Lung (tissue), 12 donors: ENCODE data around the gene KRTAP5-11. TPM values are rescaled to one million over a fixed set of nuclear protein-coding genes. Genes with fewer than 3 reads are reported as not detected.

Experiments used
- ATAC-seq: fragments of 200-7000 bp; cut with Tn5 transposase; one replicate; pipeline ENCODE4 v1.9.1; 2020; ENCODE audit warnings: moderate number of reproducible peaks; ENCODE audit not compliant: insufficient read depth, low FRiP score
- DNase-seq, 3 donors: peaks; one replicate each; pipeline ENCODE4 v3.0.0-alpha.2; 2013 to 2017
- H3K27ac ChIP-seq, 2 donors: one replicate each; pipeline ENCODE4 v1.5.1; 2013; ENCODE audit warnings: mild to moderate bottlenecking in 2 of 2, moderate library complexity in 2 of 2, control low read depth in 1 of 2, inconsistent platforms in 1 of 2, low read depth in 1 of 2, low read length in 1 of 2
- H3K27me3 ChIP-seq, 3 donors: one replicate each; pipeline ENCODE4 v1.5.1; 2013; ENCODE audit warnings: low read length in 2 of 3; ENCODE audit not compliant: control insufficient read depth in 3 of 3, insufficient read depth in 3 of 3
- H3K36me3 ChIP-seq, 4 donors: one replicate each; pipeline ENCODE4 v1.5.1; 2013; ENCODE audit warnings: low read length in 4 of 4, mild to moderate bottlenecking in 1 of 4, moderate library complexity in 1 of 4; ENCODE audit not compliant: control insufficient read depth in 4 of 4, insufficient read depth in 4 of 4
- H3K4me1 ChIP-seq, 5 donors: one replicate each; pipeline ENCODE4 v1.5.1; 2013; ENCODE audit warnings: low read length in 5 of 5, mild to moderate bottlenecking in 2 of 5, moderate library complexity in 1 of 5; ENCODE audit not compliant: control insufficient read depth in 5 of 5, insufficient read depth in 5 of 5
- H3K4me3 ChIP-seq: one replicate; pipeline ENCODE4 v1.5.1; 2013; ENCODE audit warnings: mild to moderate bottlenecking, control low read depth, moderate library complexity
- H3K9ac ChIP-seq, 2 donors: one replicate each; pipeline ENCODE4 v1.5.1; 2013; ENCODE audit warnings: low read length in 2 of 2, control low read depth in 1 of 2; ENCODE audit not compliant: insufficient read depth in 1 of 2
- H3K9me3 ChIP-seq, 4 donors: one replicate each; pipeline ENCODE4 v1.5.1; 2013; ENCODE audit warnings: low read length in 3 of 4, mild to moderate bottlenecking in 1 of 4, moderate library complexity in 1 of 4; ENCODE audit not compliant: control insufficient read depth in 4 of 4, insufficient read depth in 3 of 4
- CTCF ChIP-seq: IDR thresholded peaks from 2 replicates; pipeline ENCODE4 v1.5.1; 2012; ENCODE audit warnings: mild to moderate bottlenecking; ENCODE audit errors: control extremely low read depth, extremely low read depth
- WGBS, 2 donors: extraction: QIAGEN DNeasy Blood & Tissue Kit; methylation state at CpG; one replicate each; pipeline ENCODE4 v1.1.7; 2013; 5-methylcytosine and 5-hydroxymethylcytosine counted together
- polyA plus RNA-seq, 2 donors: library from polyadenylated mRNA; stranded (reverse); fragments of 200-250 nt; gene quantifications; one replicate each; pipeline ENCODE4 v1.2.1, GENCODE V29; 2013
- total RNA-seq, 2 donors: library from RNA; depleted of rRNA in 1 of 2; stranded (reverse); fragments of >200 nt in 1 of 2; gene quantifications; one replicate each; pipeline ENCODE4 v1.2.1, GENCODE V29; 2014 to 2021
- donor health status: control.
- donor health status: control.
- donor health status: Bipolar disorder and iron deficiency.
- donor health status: healthy.
- donor health status: DM: yes; HTN: yes; CAD: no.

The KRTAP5-11 gene
- total and polyA plus RNA-seq, 4 donors, result not detected

- TF ChIP-seq CTCF, result no peak
- Histone ChIP-seq H3K4me3 (no peak overlapping the region), H3K9me3 (peaks cover 0 to 3% (median 0%) of the 10 kb centered on the region in 4 donors), H3K4me1 (no peaks in the 10 kb centered on the region), H3K9ac (no peak overlapping the region), H3K27ac (no peak overlapping the region), H3K36me3 (no peaks in the 10 kb centered on the region), H3K27me3 (peaks cover 0 to 6% (median 6%) of the 10 kb centered on the region in 3 donors)
- DNase-seq, result no peak
- no peak for ATAC-seq
- WGBS, 2 donors, result 93 to 96% methylated on average over 1 of the region's 1 CpG
Measured at GRCh38 chr11:71558996-71559395, 23.7 kb downstream of the KRTAP5-11 start.

GRCh38 chr11:71557257-71557656 is 25.4 kb downstream of the KRTAP5-11 start:
- no peaks in the 10 kb centered on the region for H3K4me1 ChIP-seq
- H3K9ac ChIP-seq, result no peak overlapping the region
- no peak overlapping the region for H3K27ac ChIP-seq
- no peak overlapping the region for H3K4me3 ChIP-seq
- peaks cover 0 to 3% (median 0%) of the 10 kb centered on the region in 4 donors for H3K9me3 ChIP-seq
- no peak for TF ChIP-seq CTCF
- DNase-seq (no peak), ATAC-seq (no peak)
- no peaks in the 10 kb centered on the region for H3K27me3 ChIP-seq
- H3K36me3 ChIP-seq, result no peaks in the 10 kb centered on the region

- H3K36me3 ChIP-seq, result no peaks in the 10 kb centered on the region
- H3K9ac ChIP-seq, result no peak overlapping the region
- no peaks in the 10 kb centered on the region for H3K4me1 ChIP-seq
- peaks cover 0 to 3% (median 0%) of the 10 kb centered on the region in 4 donors for H3K9me3 ChIP-seq
- WGBS, 2 donors, result 85 to 91% methylated on average over 4 of the region's 4 CpGs
- ATAC-seq (no peak), DNase-seq (no peak)
- no peaks in the 10 kb centered on the region for H3K27me3 ChIP-seq
- TF ChIP-seq CTCF, result no peak
- no peak overlapping the region for H3K27ac ChIP-seq
- H3K4me3 ChIP-seq, result no peak overlapping the region
Measured at GRCh38 chr11:71556018-71556417, 26.7 kb downstream of the KRTAP5-11 start.

- no peak for ATAC-seq
- H3K36me3 ChIP-seq, result no peaks in the 10 kb centered on the region
- H3K27me3 ChIP-seq, result no peaks in the 10 kb centered on the region
- no peak for DNase-seq
- TF ChIP-seq CTCF, result no peak
- no peak overlapping the region for H3K9ac ChIP-seq
- H3K4me3 ChIP-seq, result no peak overlapping the region
- peaks cover 0 to 2% (median 0%) of the 10 kb centered on the region in 4 donors for H3K9me3 ChIP-seq
- H3K4me1 ChIP-seq, result no peaks in the 10 kb centered on the region
- H3K27ac ChIP-seq, result no peak overlapping the region
- WGBS, 2 donors, result 95 to 98% methylated on average over 11 of the region's 11 CpGs
Measured at GRCh38 chr11:71555508-71555907, 27.2 kb downstream of the KRTAP5-11 start.
